Suppressor macrophage treated with lipopolysaccharide for 4 hours (primary cell): ENCODE measurements around the gene PAX7.
"Not testable (repeated sequence)": the region's sequence is repeated elsewhere in the genome, so short reads cannot be mapped to it uniquely, and the experiment has no call there.

Experiments
- DNase-seq: peaks from one replicate; pipeline ENCODE4 v3.0.0-alpha.2; 2020

PAX7 gene

GRCh38 chr1:18734461-18735223 lies 104.0 kb downstream of the PAX7 start:
- no peak for DNase-seq

GRCh38 chr1:18735224-18735997 lies 104.8 kb downstream of the PAX7 start:
- no peak for DNase-seq

DNA sequence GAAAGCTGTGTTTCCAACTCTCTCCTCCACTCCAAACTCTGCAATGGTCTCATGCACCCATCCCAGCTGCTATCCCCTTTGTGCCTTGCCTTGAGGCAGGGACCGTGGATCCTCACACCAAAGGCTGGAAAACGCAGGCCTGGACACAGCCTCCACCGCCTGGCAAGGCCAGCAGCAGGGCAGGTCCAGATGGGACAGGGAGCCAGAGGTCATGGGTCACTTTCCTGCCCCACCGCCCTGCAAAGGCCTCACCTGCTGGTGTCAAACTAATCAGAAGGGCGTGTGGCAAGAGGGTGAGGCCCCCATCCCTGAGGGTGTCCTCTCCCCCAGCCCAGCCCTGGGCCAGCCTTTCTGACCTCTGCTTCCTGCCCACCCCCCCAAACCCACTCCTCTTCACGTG lies 106.3 kb downstream of the PAX7 start:
- DNase-seq: no peak

DNA sequence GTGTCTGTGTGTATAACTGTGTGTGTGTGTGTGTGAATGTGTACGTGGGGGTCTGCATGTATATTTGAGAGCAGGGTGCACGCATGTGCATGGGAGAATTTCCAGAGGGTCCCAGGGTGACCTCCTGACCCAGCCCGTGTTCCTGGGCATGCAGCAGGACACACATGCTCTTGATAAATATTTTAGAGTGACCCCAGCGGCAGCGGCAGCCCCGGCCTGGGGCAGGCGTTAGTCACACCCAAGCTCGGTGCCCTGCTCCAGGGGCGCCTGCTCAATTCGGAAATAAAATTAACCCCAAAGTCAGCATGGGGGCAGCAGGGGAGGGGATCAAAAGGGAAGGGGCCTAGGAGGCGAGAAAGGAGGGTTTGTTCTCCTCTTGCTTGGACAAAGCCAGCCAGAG lies 107.5 kb downstream of the PAX7 start:
- no peak for DNase-seq

GRCh38 chr1:18738617-18739016 lies 108.0 kb downstream of the PAX7 start:
- DNase-seq: no peak

DNA sequence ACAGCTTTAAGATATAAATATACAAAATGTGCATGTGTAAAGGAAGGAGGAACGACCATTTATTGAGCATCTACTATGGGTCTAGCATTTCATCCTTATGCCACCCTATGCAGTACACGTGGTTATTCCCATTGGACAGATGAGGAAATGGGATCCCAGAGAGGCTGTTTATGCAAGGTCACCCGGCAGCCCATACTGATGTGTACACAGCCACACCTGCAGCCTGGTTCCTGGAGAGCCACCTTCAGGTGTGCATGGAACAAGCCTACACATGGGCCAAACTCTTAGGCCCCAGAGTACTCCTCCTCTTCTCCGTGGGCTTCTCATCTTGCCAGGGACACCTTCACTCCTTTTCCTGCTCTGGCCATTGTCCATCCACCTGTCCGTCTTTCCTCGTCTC lies 108.8 kb downstream of the PAX7 start:
- no peak for DNase-seq

- DNase-seq: no peak
These were observed 109.3 kb downstream of the PAX7 start for GRCh38 chr1:18739897-18740296.

- DNase-seq: no peak
These were observed 110.0 kb downstream of the PAX7 start for GRCh38 chr1:18740617-18741016.

DNA sequence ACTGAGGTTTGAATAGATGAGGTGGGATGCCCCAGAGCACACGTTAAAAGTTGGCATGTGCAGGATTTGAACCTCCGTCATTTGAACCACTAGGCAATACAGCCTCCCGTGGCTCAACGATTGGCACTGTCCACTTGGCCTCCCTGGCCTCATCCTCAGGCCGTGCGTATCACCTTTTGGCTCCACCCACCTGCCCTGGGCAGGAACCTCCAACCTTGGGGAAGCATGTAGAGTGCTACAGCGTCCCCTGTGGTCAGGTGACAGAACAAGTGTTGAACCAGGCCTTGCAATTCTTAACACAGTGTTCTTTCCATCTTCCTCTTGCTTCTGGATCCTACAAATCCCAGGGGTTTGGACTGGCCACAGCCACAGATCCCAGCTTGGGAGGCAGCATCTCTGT lies 112.6 kb downstream of the PAX7 start:
- no peak for DNase-seq

GRCh38 chr1:18744381-18744780 lies 113.7 kb downstream of the PAX7 start:
- not testable (repeated sequence) for DNase-seq

- no peak for DNase-seq
These were observed 116.3 kb downstream of the PAX7 start for GRCh38 chr1:18746981-18747380.

- DNase-seq: no peak
These were observed 117.0 kb downstream of the PAX7 start for GRCh38 chr1:18747671-18748070.

GRCh38 chr1:18748435-18748834 lies 117.8 kb downstream of the PAX7 start:
- no peak for DNase-seq

- no peak for DNase-seq
These were observed 118.9 kb downstream of the PAX7 start for GRCh38 chr1:18749569-18749968.

DNA sequence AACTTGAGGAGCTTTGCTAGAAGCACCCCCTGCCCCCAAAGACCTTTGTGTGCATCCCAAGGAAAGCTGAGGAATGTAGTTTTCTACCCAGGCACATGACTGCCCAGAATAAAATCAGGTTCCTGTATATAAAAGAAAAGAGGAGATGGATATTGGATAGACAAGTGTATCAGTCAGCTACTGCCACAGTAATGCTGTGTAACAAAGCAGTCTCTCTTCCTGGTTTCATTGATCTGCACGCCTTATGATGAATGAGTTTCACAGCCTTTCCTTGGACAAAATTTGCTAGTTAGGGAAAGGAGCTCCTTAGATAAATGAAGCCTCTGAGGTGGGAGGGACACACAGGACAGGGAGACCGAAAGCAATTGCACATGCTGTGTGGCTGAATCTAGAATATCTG lies 120.0 kb downstream of the PAX7 start:
- no peak for DNase-seq

GRCh38 chr1:18751425-18751824 lies 120.8 kb downstream of the PAX7 start:
- DNase-seq: no peak

- DNase-seq: no peak
These were observed 121.8 kb downstream of the PAX7 start for GRCh38 chr1:18752409-18752808.

GRCh38 chr1:18760156-18760555 lies 129.5 kb downstream of the PAX7 start:
- DNase-seq: no peak

- no peak for DNase-seq
These were observed 131.5 kb downstream of the PAX7 start for GRCh38 chr1:18761948-18762840.

DNA sequence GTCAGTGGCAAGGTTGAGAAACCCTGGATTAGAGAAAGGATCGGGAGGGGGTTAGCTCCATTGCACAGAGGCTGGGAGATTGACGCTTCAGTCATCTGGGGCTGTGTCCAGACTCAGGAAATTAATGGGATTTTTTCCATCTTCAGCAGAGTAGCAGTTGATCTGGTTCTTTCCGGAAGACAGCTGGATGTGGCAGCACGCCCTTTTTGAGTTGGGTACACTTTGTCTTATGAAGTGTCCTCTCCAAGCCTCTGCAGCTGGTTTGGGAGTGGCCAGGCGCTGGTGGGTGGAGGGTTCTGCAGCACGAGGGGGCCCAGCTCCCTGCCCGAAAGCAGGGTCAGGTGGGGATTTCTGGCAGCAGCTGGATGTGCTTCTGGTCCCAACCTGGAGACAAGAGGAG lies 133.7 kb downstream of the PAX7 start:
- no peak for DNase-seq

- no peak for DNase-seq
These were observed 135.1 kb downstream of the PAX7 start for GRCh38 chr1:18765725-18766124.

DNA sequence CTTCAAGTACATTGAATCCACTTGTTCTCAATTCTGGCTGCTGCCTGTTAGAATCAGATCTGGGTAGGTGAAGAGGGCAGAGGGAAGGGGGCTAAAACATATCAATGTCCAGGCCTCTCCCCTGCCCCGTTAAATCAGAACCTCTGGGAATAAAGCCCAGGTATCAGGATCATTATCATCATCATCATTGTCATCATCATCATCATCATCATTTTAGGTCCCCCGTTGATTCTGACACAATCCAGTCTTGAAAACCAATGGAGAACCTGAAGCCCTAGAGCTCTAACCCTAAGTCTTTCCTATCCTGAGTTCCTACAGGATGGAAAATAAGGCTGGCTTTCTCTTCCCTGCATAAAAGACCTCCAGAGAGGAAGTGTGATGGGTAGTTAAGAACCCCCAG lies 135.7 kb downstream of the PAX7 start:
- no peak for DNase-seq

DNA sequence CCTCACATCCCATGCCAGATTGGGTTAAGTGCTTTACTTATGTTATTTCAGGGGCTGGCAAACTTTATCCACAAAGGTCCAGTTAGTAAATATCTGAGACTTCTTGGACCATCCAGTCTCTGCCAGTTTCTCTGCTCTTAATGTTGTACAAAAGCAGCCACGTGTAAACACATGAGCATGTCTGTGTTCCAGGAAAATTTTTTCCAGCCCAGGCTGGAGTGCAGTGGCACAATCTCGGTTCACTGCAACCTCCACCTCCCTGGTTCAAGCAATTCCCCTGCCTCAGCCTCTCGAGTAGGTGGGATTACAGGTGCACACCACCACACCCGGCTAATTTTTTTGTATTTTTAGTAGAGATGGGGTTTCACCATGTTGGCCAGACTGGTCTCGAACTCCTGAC lies 136.9 kb downstream of the PAX7 start:
- DNase-seq: not testable (repeated sequence)
